IPS-18a (cell line): ENCODE measurements around the gene NACC1.

Experiments used
- H3K27ac ChIP-seq: one replicate; pipeline ENCODE4 v1.5.1; 2013; ENCODE audit warnings: low read length
- H3K27me3 ChIP-seq: one replicate; pipeline ENCODE4 v1.6.1; 2013; ENCODE audit warnings: mild to moderate bottlenecking, low read length; ENCODE audit not compliant: control insufficient read depth, insufficient read depth
- H3K36me3 ChIP-seq: one replicate; pipeline ENCODE4 v1.6.1; 2013; ENCODE audit warnings: low read depth, low read length; ENCODE audit not compliant: control insufficient read depth
- H3K4me1 ChIP-seq: one replicate; pipeline ENCODE4 v1.6.1; 2013; ENCODE audit warnings: low read depth, low read length; ENCODE audit not compliant: control insufficient read depth
- H3K4me3 ChIP-seq: one replicate; pipeline ENCODE4 v1.5.1; 2013; ENCODE audit warnings: low read length
- H3K9ac ChIP-seq: one replicate; pipeline ENCODE4 v1.6.1; 2013; ENCODE audit warnings: mild to moderate bottlenecking, low read length, moderate library complexity
- H3K9me3 ChIP-seq: one replicate; pipeline ENCODE4 v1.6.1; 2013; ENCODE audit warnings: low read depth, low read length; ENCODE audit not compliant: control insufficient read depth

NACC1 gene

DNA sequence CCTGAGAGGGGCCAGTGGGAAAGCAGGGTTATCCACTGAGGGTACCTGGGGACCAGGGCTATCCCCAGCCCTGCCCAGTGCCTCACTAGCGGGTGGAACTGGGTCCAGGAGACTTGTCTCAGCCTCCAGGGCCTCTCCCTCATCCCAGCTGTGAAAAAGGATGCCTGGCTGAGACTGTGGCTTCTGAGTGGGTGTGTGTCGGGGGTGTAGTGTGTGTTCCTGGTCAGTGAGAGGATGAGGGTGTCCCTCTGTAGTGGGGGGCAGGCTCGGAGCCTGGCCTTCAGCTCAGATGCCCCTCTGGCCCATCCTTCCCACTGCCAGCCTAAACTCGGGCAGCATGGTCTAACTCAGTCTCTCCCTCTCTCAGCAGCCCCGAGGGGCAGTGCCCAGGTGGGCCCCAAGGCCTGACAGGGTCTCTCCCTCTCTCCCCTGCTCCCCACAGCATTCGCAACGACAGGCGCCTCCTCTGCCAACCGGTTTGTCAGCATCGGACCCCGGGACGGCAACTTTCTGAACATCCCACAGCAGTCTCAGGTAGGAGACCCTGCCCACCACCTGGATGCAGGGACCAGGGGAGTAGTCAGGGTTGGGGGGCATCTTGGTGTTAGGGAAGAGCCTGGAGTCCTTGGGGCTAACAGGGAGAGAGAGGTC, 28.1 kb upstream of the NACC1 start:
- no peak overlapping the region for H3K4me3 ChIP-seq
- peaks cover 13% of the 10 kb centered on the region for H3K4me1 ChIP-seq
- H3K36me3 ChIP-seq, result no peaks in the 10 kb centered on the region
- no peak overlapping the region for H3K27ac ChIP-seq
- no peaks in the 10 kb centered on the region for H3K9me3 ChIP-seq
- H3K9ac ChIP-seq, result no peak overlapping the region
- peaks cover 53% of the 10 kb centered on the region for H3K27me3 ChIP-seq

DNA sequence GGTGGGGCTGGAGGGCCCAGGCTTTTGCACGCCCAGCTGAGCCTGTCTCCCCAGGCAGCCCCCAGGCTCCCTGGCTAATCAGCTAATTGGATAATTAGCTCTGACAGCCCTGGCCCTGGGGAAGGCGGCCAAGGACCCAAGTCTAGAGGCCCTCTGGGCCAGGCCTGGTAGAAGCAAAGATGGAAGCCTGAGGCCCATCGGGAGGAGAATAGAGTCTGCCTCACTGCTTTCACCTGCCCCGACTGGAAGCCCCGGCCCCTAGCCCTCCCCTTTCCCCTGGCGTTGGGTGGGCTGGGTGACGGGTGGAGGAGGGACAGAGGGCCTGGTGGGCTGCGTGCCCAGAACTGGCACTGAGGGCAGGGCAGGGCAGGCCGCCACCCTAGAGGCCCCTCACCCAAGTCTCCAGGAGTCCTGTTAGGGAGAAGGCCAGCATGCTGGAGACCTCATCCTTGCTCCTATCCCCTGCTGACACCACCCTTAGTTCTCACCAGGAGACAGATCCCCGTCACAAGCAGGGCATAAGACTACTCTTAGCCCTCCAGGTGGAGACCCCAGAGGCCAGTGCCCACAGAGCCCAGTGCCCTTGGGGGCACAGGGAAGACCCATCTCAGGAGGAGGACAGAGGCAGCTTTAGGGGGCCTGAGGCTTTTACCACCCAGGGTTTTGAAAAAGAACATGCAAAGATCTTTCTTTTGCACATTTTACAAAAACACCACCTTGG, 27.4 kb upstream of the NACC1 start:
- H3K27me3 ChIP-seq, result peaks cover 56% of the 10 kb centered on the region
- peaks cover 13% of the 10 kb centered on the region for H3K4me1 ChIP-seq
- no peak overlapping the region for H3K9ac ChIP-seq
- no peak overlapping the region for H3K27ac ChIP-seq
- H3K9me3 ChIP-seq, result no peaks in the 10 kb centered on the region
- no peaks in the 10 kb centered on the region for H3K36me3 ChIP-seq
- no peak overlapping the region for H3K4me3 ChIP-seq

GRCh38 chr19:13091400-13092157, 26.5 kb upstream of the NACC1 start:
- Histone ChIP-seq H3K27me3 (peaks cover 59% of the 10 kb centered on the region), H3K27ac (no peak overlapping the region), H3K9me3 (no peaks in the 10 kb centered on the region), H3K4me1 (peaks cover 13% of the 10 kb centered on the region), H3K4me3 (no peak overlapping the region), H3K9ac (no peak overlapping the region), H3K36me3 (no peaks in the 10 kb centered on the region)

DNA sequence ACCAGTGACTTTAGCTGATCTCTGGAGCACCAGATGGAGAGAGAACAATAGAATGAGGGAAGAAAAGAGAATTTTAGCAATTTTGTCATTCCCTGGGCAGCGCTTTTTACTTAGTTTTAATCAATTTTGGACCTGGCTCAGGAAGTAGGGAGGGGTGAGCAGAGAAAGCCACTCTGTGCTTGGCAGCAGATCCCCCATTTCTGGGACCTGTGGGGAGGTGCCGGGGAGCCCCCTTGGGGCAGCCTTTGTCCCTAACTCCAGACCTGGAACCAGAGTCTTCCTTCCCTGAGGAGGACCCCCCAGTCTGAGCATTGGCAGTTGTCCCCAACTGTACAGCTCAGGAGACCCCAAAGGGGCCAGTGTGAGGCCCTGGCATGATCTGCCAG, 25.9 kb upstream of the NACC1 start:
- Histone ChIP-seq H3K4me1 (peaks cover 13% of the 10 kb centered on the region), H3K36me3 (no peaks in the 10 kb centered on the region), H3K27ac (no peak overlapping the region), H3K4me3 (no peak overlapping the region), H3K27me3 (peaks cover 65% of the 10 kb centered on the region), H3K9me3 (no peaks in the 10 kb centered on the region), H3K9ac (no peak overlapping the region)

DNA sequence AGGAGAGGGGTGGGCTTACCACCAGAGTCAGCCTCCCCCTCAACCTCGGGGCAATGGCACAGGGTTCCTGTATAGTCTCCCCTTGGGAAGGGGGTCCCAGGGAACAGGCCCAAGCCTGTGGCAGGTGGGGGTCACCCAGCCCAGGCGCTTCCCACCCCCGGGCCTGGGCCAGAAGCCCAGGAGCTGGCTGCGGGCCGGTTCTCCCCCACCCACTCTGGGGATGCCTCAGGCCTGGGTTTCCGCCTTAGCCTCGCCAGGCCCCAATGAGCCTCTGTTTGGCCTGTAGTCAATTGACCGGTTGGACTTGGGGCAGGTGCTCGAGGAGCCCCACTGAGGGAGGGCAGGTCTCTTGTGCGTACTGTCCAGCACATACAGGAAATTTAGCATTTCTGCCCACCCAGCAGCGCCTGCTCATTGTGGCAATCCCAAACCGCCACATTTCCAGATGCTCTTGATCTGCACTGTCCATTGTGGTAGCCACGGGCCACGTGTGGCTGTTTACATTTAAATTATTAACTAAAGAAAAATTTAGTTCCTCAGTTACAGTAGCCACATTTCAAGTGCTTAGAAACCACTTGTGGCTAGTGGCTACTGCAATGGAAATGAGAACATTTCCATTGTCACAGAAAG, 25.3 kb upstream of the NACC1 start:
- H3K4me3 ChIP-seq, result no peak overlapping the region
- no peaks in the 10 kb centered on the region for H3K36me3 ChIP-seq
- peaks cover 71% of the 10 kb centered on the region for H3K27me3 ChIP-seq
- no peaks in the 10 kb centered on the region for H3K9me3 ChIP-seq
- H3K9ac ChIP-seq, result no peak overlapping the region
- peaks cover 13% of the 10 kb centered on the region for H3K4me1 ChIP-seq
- no peak overlapping the region for H3K27ac ChIP-seq

DNA sequence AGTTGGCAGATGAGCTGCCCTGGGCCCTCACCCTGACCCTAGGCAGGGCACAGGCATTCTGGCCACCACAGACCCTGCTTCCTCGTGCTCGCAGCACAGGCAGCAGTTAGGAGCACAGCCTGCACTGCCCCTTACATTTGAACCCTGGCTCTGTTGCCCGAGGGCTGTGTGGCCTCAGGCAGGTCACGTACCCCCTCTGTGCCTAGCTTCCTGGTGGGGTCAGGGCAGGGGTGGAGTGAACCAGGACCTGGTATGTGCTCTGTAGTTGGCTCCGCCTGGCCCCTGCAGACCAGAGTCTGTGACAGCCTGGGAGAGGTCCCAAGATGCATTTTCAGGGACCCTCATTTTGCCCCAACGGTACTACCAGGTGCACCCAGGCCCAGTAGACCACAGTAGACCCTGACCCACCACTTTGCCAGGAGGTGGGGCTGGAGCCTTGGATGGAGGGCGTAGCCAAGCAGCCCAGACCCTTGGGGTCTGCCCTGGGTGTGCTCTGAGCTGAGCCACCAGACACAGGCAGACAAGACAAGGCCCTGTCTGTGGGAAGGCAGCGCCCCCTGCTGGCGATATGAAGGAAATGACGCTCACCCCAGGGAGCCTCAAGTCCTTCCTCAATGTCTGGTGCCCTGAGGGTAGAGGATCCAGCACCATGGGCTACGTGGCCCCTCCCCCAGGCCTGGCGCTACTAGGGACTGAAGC, 24.5 kb upstream of the NACC1 start:
- Histone ChIP-seq H3K27me3 (peaks cover 79% of the 10 kb centered on the region), H3K4me3 (no peak overlapping the region), H3K27ac (no peak overlapping the region), H3K9ac (no peak overlapping the region), H3K9me3 (no peaks in the 10 kb centered on the region), H3K36me3 (no peaks in the 10 kb centered on the region), H3K4me1 (peaks cover 13% of the 10 kb centered on the region)

DNA sequence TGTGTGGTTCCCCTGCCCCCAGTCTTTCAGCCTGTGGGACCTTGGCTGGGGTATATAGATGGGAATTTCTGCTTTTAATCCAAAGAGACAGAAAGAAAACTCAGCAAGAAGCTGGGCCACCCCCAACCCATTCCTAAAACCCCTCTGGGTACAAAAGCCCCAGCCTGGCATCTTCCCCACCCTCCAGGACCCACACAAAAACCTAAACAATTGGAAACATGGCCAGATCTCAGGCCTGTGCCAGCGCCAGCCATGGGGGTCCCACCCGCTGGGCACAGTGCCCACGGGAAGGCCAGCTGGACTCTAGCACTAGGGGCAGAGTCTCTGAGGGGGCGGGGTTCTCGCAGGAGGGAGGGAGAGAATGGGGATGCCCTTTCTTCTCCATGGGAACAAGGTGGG, 24.0 kb upstream of the NACC1 start:
- no peak overlapping the region for H3K9ac ChIP-seq
- H3K4me1 ChIP-seq, result peaks cover 13% of the 10 kb centered on the region
- peaks cover 85% of the 10 kb centered on the region for H3K27me3 ChIP-seq
- H3K27ac ChIP-seq, result no peak overlapping the region
- no peaks in the 10 kb centered on the region for H3K36me3 ChIP-seq
- H3K4me3 ChIP-seq, result no peak overlapping the region
- no peaks in the 10 kb centered on the region for H3K9me3 ChIP-seq

- Histone ChIP-seq H3K27me3 (peaks cover 92% of the 10 kb centered on the region), H3K36me3 (no peaks in the 10 kb centered on the region), H3K4me3 (no peak overlapping the region), H3K9me3 (no peaks in the 10 kb centered on the region), H3K9ac (no peak overlapping the region), H3K27ac (no peak overlapping the region), H3K4me1 (peaks cover 13% of the 10 kb centered on the region)
Observed at GRCh38 chr19:13094771-13095392, 23.2 kb upstream of the NACC1 start.

DNA sequence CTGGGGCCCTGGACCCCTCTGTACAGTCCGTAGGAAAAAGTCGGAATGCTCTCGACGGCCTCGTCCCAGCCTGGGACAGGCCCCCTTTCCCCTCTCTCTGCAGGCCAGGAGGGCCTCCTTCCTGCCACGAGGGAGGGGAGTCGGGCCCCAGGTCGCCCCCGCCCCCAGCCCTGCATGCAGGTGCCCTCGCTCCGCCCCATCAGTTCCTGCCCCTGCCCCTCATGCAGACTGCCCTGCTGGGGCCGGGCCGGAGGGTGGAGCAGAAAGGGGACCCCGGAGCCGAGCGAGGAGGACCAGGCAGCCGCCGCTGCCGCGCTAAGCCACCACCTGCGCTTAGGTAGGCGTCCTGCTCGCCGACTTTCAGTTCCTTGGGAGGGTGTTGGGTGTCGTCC, 22.7 kb upstream of the NACC1 start:
- Histone ChIP-seq H3K4me1 (peaks cover 13% of the 10 kb centered on the region), H3K4me3 (peak overlapping the region; percentile 38), H3K27me3 (peaks cover 97% of the 10 kb centered on the region)

DNA sequence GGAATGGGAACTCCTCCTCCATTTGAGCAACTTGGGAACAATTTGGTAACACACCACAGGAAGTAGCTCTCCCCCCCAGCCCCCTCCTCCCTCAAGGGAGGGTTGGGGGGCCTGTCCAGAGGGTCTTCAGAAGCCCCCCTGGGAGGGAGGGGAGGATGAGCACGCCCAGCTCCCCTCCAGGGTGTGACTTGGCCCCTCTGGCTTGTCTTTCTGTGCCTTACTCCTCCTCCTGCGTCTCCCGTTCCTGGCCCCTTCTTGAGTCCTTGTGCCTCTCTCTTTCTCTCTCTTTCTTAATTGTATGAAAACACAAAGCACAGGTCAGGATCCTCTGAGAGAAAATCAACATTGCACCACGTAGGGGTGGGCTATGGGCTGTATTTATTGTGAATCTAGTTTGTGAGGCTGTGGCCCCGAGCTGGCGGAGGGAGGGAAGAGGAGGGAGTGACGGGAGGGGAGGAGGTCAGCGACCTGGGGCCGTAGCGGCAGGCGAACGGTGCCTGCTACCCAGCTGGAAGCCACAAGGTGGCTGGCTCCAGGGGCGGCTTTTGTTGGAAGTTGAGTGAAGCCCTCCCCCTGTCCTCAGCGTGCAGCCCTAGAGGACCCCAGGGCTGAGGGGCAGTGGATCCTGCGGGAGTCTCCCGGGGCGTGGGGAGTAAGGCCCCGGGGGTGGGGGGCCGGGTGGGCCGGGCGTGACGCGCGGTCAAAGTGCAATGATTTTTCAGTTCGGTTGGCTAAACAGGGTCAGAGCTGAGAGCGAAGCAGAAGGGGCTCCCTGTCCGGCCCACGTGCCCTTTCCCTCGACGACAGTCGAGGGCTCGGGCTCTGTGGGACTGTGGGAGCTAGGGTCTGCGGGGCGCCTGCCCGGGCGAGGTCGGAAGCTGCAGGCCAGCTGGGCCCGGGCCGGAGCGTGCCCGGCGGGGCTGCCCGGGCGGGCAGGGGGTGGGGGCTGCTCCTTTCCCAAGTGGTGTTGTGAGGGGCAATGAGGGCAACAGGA, 21.8 kb upstream of the NACC1 start:
- Histone ChIP-seq H3K27ac (no peak overlapping the region), H3K9me3 (no peaks in the 10 kb centered on the region), H3K4me1 (peaks cover 12% of the 10 kb centered on the region), H3K27me3 (peaks cover 99% of the 10 kb centered on the region), H3K4me3 (peak overlapping the region; percentile 38), H3K9ac (no peak overlapping the region), H3K36me3 (no peaks in the 10 kb centered on the region)

More for the DNA sequence above, 22.7 kb upstream of the NACC1 start:
- H3K9me3 ChIP-seq, result no peaks in the 10 kb centered on the region
- no peak overlapping the region for H3K27ac ChIP-seq
- no peaks in the 10 kb centered on the region for H3K36me3 ChIP-seq
- H3K9ac ChIP-seq, result no peak overlapping the region
